ENCODE results near the gene CDSN. TPM values are rescaled to one million over a fixed set of nuclear protein-coding genes. Genes with fewer than 3 reads are reported as not detected.

Gene CDSN
- total RNA-seq, 6 experiments from 2014 or later: not detected

DNA sequence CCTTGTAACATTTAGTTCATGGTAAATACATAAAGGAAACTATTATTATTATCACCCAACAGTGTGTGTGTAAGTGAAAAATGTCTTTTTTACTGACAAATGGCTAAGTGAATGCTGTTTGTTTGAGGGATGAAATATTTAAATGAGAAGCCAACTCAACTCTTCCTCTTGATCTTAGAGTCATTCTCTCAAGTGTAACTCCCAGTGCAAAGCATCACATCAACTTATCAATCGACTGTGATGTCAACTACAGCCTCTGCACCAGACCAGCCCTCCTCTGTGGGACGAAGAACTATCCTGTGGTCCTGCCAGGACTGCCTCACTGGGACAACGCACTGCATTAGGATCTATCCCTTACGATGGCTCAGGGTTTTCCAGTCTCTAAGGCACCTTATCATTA is 13.2 kb downstream of the CDSN start:
- ATAC-seq (no peak), DNase-seq (no peak)
- no peak overlapping the region for H3K4me3 ChIP-seq
- H3K27me3 ChIP-seq: no peaks in the 10 kb centered on the region
- H3K36me3 ChIP-seq: no peaks in the 10 kb centered on the region
- intact Hi-C loops (cut with DNase I): no loop called here
- H3K4me1 ChIP-seq: no peaks in the 10 kb centered on the region
- no peak for TF ChIP-seq POLR2A (IDR thresholded peaks at IDR 0.05)
- TF ChIP-seq, protein P1, sequence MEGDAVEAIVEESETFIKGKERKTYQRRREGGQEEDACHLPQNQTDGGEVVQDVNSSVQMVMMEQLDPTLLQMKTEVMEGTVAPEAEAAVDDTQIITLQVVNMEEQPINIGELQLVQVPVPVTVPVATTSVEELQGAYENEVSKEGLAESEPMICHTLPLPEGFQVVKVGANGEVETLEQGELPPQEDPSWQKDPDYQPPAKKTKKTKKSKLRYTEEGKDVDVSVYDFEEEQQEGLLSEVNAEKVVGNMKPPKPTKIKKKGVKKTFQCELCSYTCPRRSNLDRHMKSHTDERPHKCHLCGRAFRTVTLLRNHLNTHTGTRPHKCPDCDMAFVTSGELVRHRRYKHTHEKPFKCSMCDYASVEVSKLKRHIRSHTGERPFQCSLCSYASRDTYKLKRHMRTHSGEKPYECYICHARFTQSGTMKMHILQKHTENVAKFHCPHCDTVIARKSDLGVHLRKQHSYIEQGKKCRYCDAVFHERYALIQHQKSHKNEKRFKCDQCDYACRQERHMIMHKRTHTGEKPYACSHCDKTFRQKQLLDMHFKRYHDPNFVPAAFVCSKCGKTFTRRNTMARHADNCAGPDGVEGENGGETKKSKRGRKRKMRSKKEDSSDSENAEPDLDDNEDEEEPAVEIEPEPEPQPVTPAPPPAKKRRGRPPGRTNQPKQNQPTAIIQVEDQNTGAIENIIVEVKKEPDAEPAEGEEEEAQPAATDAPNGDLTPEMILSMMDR (IDR thresholded peaks at IDR 0.05): no peak
- no peaks in the 10 kb centered on the region for H3K9me3 ChIP-seq
- 54% methylated on average over 3 of the region's 4 CpGs for WGBS (ENCODE audit: insufficient coverage, low coverage, low lambda C conversion rate, missing lambda C conversion rate)
- H3K27ac ChIP-seq: no peak overlapping the region

DNA sequence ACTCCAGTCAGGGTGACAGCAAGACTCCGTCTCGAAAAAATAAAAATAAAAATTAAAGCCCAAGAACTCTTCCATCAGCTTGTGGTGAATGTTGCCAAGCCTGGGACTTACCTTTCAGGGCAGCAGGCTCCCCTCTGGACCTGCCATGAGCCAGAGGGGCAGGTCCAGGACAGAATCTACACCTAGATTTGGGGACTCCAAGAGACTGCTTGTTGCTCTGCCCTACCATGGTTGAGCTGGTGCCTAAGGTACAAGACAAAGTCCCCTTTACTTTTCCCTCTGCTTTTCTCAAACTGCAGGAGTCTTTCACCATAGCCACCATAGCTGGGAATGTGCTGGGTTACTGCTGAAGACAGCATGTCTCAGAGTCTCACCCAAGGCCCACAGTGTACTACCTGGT is 17.1 kb downstream of the CDSN start:
- H3K4me3 ChIP-seq: no peak overlapping the region
- DNase-seq (no peak), ATAC-seq (no peak)
- H3K9me3 ChIP-seq: no peaks in the 10 kb centered on the region
- no peaks in the 10 kb centered on the region for H3K27me3 ChIP-seq
- intact Hi-C loops (cut with DNase I): no loop called here
- no CpG with 5 or more reads among the region's 2 CpGs for WGBS (ENCODE audit: insufficient coverage, low coverage, low lambda C conversion rate, missing lambda C conversion rate)
- H3K4me1 ChIP-seq: no peaks in the 10 kb centered on the region
- no peaks in the 10 kb centered on the region for H3K36me3 ChIP-seq
- H3K27ac ChIP-seq: no peak overlapping the region
- no peak for TF ChIP-seq POLR2A (IDR thresholded peaks at IDR 0.05)
- TF ChIP-seq, protein P1 (IDR thresholded peaks at IDR 0.05): no peak

DNA sequence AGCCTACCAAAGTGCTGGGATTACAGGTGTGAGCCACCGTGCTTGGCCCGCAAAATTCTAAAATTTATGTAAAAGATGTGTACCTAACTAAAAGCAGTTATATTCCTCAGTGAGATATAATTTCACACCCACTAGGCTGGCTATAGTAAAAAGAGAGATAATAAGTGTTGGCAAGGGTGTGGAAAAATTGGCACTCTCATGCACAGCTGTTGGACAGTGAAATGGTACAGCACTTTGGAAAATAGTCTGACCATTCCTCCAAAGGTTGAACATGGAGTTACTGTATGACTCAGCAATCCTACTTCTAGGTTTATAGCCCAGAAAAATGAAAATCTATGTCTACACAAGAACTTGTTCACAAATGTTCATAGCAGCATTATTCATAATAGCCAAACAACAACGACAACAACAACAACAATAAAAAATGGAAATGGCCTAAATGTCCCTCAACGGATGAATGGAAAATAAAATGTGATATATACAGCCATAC is 21.8 kb downstream of the CDSN start:
- TF ChIP-seq, protein P1 (IDR thresholded peaks at IDR 0.05): no peak
- no peak for TF ChIP-seq POLR2A (IDR thresholded peaks at IDR 0.05)
- Histone ChIP-seq H3K27me3 (no peaks in the 10 kb centered on the region), H3K4me3 (no peak overlapping the region), H3K27ac (no peak overlapping the region), H3K9me3 (no peaks in the 10 kb centered on the region), H3K36me3 (no peaks in the 10 kb centered on the region), H3K4me1 (no peaks in the 10 kb centered on the region)
- intact Hi-C loops (cut with DNase I): no loop called here
- ATAC-seq (no peak), DNase-seq (no peak)
- 93% methylated on average over 4 of the region's 4 CpGs for WGBS (ENCODE audit: insufficient coverage, low coverage, low lambda C conversion rate, missing lambda C conversion rate)

DNA sequence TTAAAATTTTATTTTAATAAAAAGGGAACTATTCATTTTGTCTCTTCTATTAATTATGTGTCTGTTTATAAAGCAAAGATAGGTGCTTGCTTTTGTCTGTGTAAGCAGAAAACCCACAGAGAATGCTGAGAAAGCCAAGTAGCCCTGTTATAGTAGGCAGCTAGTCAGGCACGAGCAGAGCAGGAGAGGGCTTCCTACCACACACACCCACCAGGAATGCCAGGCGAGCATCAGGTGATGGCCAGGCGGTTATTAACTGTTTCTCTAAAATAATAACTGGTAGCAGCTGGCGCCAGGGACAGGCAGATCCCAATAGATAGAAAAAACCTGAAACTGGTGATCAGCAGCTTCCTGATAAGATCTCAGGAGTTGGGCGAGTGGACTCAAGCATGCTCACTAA is 23.6 kb downstream of the CDSN start:
- intact Hi-C loops (cut with DNase I): no loop called here
- H3K27me3 ChIP-seq: no peaks in the 10 kb centered on the region
- H3K9me3 ChIP-seq: no peaks in the 10 kb centered on the region
- no peaks in the 10 kb centered on the region for H3K4me1 ChIP-seq
- TF ChIP-seq POLR2A (IDR thresholded peaks at IDR 0.05): no peak
- TF ChIP-seq, protein P1 (IDR thresholded peaks at IDR 0.05): no peak
- WGBS (ENCODE audit: insufficient coverage, low coverage, low lambda C conversion rate, missing lambda C conversion rate): 70% methylated on average over 5 of the region's 5 CpGs
- no peak overlapping the region for H3K27ac ChIP-seq
- DNase-seq (no peak), ATAC-seq (no peak)
- H3K4me3 ChIP-seq: no peak overlapping the region
- H3K36me3 ChIP-seq: no peaks in the 10 kb centered on the region

DNA sequence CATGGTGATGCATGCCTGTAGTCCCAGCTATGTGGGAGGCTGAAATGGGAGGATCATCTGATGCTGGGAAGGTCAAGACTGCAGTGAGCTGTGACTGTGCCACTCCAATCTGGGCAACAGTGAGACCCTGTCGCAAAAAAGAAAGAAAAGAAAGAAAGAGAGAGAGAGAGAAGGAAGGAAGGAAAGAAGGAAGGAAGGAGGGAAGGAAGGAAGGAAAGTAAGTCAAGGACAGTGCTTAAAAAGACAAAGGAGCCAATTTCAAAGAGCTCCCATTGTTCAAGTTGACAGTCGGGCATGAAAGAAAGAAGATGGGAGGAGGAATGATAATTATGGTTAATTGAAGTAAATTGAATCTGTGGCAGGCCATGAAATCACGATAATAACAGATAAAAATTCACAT is 24.0 kb downstream of the CDSN start:
- DNase-seq (no peak), ATAC-seq (no peak)
- H3K9me3 ChIP-seq: no peaks in the 10 kb centered on the region
- no peak overlapping the region for H3K27ac ChIP-seq
- H3K27me3 ChIP-seq: no peaks in the 10 kb centered on the region
- no peaks in the 10 kb centered on the region for H3K36me3 ChIP-seq
- H3K4me1 ChIP-seq: no peaks in the 10 kb centered on the region
- intact Hi-C loops (cut with DNase I): no loop called here
- 75% methylated on average over 3 of the region's 3 CpGs for WGBS (ENCODE audit: insufficient coverage, low coverage, low lambda C conversion rate, missing lambda C conversion rate)
- TF ChIP-seq POLR2A (IDR thresholded peaks at IDR 0.05): no peak
- no peak overlapping the region for H3K4me3 ChIP-seq
